ENCODE measurements around the gene GALNT3. TPM values are rescaled to one million over a fixed set of nuclear protein-coding genes. Genes with fewer than 3 reads are reported as not detected.

The GALNT3 gene
- total RNA-seq, 4 donors from 2014 or later = 0.82 to 2.7 (median 1.7) TPM

DNA sequence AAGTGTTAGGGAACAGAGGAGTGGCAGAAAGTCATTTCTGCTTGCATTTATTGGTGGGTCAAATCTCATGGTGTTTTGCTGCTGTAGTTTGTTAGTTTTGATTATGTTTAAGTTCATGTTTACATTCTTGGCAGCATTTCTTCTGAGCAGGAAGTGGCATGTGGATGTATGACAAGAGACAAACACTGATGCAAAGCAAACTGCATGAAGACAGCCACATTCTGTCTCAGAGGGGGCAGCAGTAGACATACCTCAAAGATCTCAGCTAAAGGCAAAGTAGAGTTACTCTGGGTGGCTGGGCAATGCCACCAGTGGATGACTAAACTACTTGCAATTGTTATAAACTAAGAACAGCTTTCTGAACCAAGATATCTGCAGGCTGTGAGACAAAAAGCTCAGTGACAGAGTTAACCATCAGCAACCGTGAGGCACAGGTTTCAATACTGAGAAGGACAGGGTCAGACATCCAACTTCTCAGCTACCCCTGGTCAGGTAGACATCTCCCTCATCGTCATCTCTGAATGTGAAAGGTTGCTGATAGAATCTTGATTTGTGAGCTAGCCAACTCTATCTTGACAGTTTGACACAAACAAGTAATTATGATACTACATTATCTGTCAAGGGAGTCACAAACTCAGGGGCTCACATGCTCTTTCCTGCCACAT is 16.4 kb downstream of the GALNT3 start:
- TF ChIP-seq, protein P1, sequence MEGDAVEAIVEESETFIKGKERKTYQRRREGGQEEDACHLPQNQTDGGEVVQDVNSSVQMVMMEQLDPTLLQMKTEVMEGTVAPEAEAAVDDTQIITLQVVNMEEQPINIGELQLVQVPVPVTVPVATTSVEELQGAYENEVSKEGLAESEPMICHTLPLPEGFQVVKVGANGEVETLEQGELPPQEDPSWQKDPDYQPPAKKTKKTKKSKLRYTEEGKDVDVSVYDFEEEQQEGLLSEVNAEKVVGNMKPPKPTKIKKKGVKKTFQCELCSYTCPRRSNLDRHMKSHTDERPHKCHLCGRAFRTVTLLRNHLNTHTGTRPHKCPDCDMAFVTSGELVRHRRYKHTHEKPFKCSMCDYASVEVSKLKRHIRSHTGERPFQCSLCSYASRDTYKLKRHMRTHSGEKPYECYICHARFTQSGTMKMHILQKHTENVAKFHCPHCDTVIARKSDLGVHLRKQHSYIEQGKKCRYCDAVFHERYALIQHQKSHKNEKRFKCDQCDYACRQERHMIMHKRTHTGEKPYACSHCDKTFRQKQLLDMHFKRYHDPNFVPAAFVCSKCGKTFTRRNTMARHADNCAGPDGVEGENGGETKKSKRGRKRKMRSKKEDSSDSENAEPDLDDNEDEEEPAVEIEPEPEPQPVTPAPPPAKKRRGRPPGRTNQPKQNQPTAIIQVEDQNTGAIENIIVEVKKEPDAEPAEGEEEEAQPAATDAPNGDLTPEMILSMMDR (IDR thresholded peaks at IDR 0.05) = no peak
- ATAC-seq (ENCODE audit: low FRiP score) (no peak), DNase-seq (ENCODE audit: low spot score) (no peak)

DNA sequence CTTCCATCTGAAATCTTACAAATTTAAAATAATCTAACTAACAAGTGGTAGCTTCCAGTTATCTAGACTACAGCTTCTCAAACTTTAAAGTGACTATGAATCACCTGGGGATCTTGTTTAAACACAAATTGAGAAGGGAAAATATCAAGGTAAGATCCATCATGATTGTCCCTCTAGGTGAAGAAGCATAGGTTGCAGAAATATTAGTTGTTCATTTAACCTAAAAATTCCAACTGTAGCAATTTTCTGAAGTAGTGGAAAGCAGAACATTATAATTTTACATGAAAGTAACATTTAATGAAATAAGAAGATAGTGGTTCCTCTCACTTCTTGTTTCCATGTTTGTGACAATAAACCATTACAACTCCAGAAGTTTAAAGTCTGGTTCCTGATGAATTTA is 17.3 kb downstream of the GALNT3 start:
- ATAC-seq (ENCODE audit: low FRiP score) (no peak), DNase-seq (ENCODE audit: low spot score) (no peak)
- TF ChIP-seq, protein P1 (IDR thresholded peaks at IDR 0.05) = no peak

DNA sequence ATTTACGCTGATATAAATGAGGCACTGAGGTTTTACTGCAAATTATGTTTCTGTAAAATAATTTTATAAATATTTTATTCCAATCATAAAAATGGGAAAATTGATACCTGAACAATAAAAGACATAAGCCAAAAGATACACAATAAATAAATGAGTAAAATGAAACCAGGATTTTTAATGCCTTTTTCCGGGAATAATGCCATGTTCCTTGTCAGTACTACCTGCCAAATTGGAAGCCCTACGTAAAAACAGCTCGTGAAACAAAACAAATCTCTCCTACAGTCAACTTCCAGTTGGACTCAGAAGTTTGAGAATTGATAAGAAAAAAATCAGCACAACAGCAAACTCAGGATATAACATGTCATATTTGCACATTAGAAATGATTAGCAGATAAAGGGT is 18.0 kb downstream of the GALNT3 start:
- TF ChIP-seq, protein P1 (IDR thresholded peaks at IDR 0.05) = no peak
- DNase-seq (ENCODE audit: low spot score) = no peak
- ATAC-seq (ENCODE audit: low FRiP score) = no peak

DNA sequence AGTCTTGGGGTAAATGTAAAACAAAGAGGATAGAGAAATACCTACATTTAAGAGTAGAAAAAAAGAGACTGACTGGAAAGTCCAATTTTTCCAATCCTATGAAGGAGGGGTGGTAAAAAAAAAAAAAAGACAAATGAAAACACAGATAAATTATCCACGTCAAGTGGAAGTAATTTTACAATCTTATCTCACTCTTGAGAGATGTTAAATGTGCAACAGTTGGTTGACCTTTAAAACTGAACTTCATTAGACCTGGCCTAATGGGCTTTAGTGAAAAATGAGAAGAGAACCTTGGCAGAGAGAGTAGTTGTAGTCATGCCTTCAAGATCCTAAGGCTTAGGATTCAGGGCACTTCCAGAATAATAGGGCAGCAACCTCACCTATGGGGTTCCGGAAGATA is 20.4 kb downstream of the GALNT3 start:
- DNase-seq (ENCODE audit: low spot score) = no peak
- TF ChIP-seq, protein P1 (IDR thresholded peaks at IDR 0.05) = no peak
- ATAC-seq (ENCODE audit: low FRiP score) = no peak

DNA sequence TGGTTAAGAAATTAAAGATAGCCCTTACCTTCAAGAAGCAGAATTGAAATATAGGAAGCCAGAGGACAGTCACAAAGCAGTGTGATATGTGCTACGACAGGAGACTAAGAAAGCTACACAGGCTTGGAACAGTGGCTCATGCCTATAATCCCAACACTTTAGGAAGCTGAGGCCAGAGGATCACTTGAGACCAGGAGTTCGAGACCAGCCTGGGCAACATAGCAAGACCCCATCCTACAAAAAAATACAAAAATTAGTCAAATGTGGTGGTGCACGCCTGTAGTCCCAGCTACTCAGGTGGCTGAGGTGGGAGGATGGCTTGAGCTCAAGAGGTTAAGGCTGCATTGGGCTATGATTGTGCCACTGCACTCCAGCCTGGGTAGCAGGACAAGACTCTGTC is 21.9 kb downstream of the GALNT3 start:
- TF ChIP-seq, protein P1 (IDR thresholded peaks at IDR 0.05) = no peak
- ATAC-seq (ENCODE audit: low FRiP score) (no peak), DNase-seq (ENCODE audit: low spot score) (no peak)

DNA sequence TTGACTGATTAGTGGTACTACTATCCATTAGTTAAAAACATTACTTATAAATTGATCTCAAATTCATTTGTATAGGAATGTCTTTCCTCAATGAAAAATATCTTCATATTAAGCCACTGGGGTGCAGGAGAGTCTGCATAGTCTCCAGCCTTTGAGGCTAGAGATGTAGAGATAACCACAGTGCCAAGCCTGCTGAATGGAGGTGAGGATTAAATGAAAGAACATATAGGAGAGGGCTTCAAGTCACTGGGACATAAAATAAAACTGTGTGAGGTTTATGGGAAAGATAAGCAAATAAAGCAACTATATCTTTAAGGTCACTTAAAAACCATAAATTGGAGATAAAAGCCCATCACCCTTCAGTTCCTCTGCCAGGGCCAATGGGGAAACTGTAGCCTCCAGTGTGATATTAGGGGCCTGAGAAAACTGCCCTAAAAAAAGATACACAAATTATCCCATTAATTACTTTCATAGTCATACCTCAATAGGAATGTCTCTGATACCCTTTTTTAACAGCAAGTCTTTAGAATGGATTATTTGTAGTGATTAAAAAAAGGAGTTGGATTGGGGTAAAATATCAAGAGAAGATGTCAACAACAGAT is 27.6 kb downstream of the GALNT3 start:
- DNase-seq (ENCODE audit: low spot score) = no peak
- TF ChIP-seq, protein P1 (IDR thresholded peaks at IDR 0.05) = no peak
- ATAC-seq (ENCODE audit: low FRiP score) = no peak

DNA sequence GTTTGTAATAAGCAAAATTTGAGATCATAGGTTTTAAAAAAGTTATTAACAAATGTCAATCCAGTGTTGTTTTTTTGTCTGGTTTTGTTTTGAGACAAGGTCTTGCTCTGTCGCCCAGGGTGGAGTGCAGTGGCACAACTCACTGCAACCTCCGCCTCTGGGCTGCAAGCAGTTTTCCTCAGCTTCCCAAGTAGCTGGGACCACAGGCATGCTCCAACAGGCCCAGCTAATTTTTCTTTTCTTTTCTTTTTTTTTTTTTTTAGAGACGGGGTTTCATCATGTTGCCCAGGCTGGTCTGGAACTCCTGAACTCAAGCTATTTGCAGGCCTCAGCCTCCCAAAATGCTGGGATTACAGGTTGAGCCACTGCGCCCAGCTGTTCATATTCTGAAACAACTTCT is 31.3 kb downstream of the GALNT3 start:
- ATAC-seq (ENCODE audit: low FRiP score) (no peak), DNase-seq (ENCODE audit: low spot score) (no peak)
- TF ChIP-seq, protein P1 (IDR thresholded peaks at IDR 0.05) = no peak
